CD4-positive, alpha-beta T cell treated with Interleukin-21 for 1 hour (primary cell): Measurements from ENCODE around the gene HSFX2.
"Not testable (repeated sequence)": the region's sequence is repeated elsewhere in the genome, so short reads cannot be mapped to it uniquely, and the experiment has no call there.

Source experiments
- DNase-seq: peaks from one replicate; pipeline ENCODE4 v3.0.0-alpha.2; 2020

Gene HSFX2

DNA sequence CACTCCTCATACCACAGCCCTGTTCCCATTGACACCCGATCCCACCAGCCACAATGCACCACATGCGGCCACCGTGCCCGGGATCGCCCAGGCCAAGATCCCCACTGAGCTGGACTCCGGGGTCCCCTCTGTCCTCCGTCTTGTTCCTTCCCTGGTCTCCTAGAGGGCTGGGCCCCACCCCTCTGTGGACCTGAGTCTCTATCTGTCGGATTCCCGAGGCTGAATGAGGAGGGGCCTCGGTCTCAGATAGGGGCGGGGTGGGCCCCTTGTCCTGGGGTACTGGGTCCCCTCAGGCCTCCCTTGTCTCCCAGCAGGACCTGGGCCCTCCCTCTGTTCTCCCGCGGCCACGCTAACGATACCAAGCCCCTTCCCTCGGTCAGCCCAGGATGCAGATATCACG, 9.5 kb downstream of the HSFX2 start:
- DNase-seq: not testable (repeated sequence)

- not testable (repeated sequence) for DNase-seq
Measured at GRCh38 chrX:149573456-149573855, 21.7 kb downstream of the HSFX2 start.

- no peak for DNase-seq
Measured at GRCh38 chrX:149572743-149573142, 22.4 kb downstream of the HSFX2 start.

- DNase-seq: no peak
Measured at GRCh38 chrX:149571770-149572169, 23.3 kb downstream of the HSFX2 start.

GRCh38 chrX:149570668-149571067, 24.4 kb downstream of the HSFX2 start:
- DNase-seq: no peak

GRCh38 chrX:149569770-149570169, 25.3 kb downstream of the HSFX2 start:
- DNase-seq: no peak

GRCh38 chrX:149568701-149569296, 26.3 kb downstream of the HSFX2 start:
- DNase-seq: no peak

DNA sequence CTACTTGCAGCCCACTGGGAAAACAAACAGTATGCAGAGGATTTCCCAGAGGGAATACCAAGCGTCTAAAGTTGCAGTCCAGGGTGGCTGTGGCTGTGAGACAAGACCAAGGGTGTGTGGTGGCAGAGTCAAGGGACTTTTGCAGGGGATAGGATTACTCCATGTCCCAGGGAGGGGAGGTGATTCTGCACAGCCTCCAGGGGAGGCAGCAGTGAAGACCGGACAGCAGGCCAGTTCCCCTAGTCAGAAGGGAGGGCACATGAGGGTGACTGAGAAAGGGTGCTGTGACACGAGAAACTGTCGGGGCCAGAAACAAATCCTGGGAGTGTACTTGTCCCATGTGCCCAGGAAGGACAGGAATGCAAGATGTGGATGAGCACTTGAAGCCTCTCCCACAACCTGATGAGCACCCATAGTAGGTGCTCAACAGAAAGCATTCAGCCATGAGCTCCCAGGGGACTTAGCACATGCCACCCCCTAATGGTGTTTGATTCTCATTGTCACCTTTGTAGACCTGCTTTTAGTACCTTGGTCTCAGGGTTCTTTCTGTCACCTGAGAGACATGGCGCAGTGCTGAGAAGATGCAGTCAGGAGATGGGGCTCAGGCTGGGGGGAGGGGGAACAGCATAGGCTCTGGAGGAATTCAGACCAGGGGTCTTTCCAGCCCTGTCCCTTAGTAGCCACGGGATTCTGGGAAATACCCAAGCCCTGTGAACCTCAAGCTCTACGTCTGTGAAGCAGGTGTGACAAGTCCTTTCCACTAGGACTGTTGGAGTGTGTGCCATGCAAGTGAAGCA, 27.3 kb downstream of the HSFX2 start:
- DNase-seq: no peak

- no peak for DNase-seq
Measured at GRCh38 chrX:149563359-149563758, 31.8 kb downstream of the HSFX2 start.

DNA sequence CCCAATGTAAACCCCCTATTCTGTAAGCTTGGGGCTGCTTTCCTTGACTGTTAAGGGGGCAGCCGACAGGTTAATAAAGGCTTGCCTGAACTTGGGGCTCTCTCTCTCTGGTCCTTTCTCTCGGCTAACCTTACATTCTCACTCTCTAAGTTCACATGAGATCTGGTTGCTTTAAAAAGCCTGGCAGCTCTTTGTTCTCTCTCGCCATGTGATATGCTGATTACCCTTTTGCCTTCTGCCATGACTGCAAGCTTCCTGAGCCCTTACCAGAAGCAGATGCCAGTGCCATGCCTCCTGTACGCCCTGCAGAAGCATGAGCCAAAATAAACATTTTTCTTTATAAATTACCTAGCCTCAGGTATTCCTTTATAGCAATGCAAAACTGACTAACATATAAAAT, 39.9 kb downstream of the HSFX2 start:
- DNase-seq: not testable (repeated sequence)

DNA sequence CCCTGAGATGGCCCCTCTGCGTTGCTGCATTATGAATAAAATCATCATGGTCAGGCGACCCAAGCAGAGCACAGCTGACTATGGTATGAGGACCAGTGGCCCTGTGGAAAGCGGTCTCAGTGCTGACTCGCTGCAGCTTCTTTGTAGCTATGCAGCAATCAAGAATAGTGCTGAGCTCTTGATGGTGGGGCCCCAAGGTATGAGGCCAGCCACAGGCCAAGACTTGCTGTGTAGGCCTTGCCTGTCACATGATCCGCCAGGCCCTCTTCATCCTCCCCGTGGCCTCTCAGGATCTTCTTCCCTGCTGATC, 43.2 kb downstream of the HSFX2 start:
- not testable (repeated sequence) for DNase-seq

DNA sequence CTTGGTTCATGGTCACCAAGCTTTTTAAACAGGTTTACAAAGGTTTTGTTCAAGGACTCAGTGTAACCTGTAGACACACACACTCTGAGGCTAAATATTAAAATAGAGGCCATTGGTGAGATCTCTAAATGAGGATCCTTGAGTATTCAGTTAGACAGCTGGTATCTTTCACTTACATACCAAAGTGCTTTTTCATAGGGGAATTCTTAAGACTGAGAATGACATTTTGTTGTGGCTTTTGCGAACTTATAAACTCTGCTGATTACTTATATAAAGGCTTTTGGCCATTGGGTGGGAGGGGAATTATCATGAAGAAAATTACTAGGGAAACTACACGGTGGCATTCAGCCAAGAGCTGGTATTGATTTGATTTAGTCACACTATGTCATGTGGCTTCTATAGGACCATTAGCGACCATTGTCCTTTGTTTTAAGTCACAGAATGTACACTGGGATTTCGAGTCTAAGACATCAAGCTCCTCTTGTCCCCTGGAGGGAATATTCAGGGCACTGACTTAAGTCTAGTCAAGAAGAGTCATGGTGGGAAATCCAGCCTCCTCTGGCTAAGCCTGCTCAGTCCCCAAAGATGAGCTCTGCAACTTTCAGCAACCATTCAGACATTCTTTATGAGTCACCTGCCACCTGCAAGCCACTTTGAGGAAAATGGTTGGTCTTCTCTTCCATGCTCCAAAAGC, 43.7 kb downstream of the HSFX2 start:
- DNase-seq: not testable (repeated sequence)

- DNase-seq: peak; percentile 14
Measured at GRCh38 chrX:149550454-149550853, 44.7 kb downstream of the HSFX2 start.

GRCh38 chrX:149549701-149550100, 45.4 kb downstream of the HSFX2 start, which contains the start of gene HSFX3:
HSFX3 (minus strand) TSS chrX:149549924; CDS start chrX:149549852, 72 bp downstream.
- DNase-seq: not testable (repeated sequence)

GRCh38 chrX:149547782-149548181, 47.3 kb downstream of the HSFX2 start:
- not testable (repeated sequence) for DNase-seq

DNA sequence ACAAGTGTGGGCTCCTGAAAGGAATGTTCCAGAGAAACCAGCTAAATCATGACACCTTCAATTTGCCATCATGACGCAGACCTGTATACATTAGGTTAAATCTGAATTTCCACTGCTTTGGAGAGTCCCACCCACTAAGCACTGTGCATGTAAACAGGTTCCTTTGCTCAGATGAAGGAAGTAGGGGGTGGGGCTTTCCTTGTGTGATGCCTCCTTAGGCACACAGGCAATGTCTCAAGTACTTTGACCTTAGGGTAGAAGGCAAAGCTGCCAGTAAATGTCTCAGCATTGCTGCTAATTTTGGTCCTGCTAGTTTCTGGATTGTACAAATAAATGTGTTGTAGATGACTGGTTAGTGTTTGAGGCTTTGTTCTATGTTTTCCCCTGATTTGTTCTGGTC, 48.2 kb downstream of the HSFX2 start:
- not testable (repeated sequence) for DNase-seq

GRCh38 chrX:149545545-149546543, 49.3 kb downstream of the HSFX2 start:
- peak; percentile 14 for DNase-seq
